DOHH2 (cell line): ENCODE measurements around the gene HMGCS1.

ENCODE experiments used
- H3F3A ChIP-seq: fragments of 200-600 bp; sonication (generic), shearing (Covaris generic); 2 replicates; pipeline ENCODE4 v1.6.0; 2016; ENCODE audit warnings: antibody characterized with exemption, mild to moderate bottlenecking; ENCODE audit not compliant: control insufficient read depth, insufficient read depth
- H3K27ac ChIP-seq: fragments of 200-600 bp; sonication (generic); 2 replicates; pipeline ENCODE4 v1.5.1; 2014; ENCODE audit warnings: low read depth, mild to moderate bottlenecking, low read length, moderate library complexity
- H3K27me3 ChIP-seq: fragments of 200-600 bp; sonication (generic); 2 replicates; pipeline ENCODE4 v1.6.1; 2014; ENCODE audit warnings: mild to moderate bottlenecking, low read length, mixed read lengths; ENCODE audit not compliant: control insufficient read depth
- H3K36me3 ChIP-seq: fragments of 200-600 bp; sonication (generic); 2 replicates; pipeline ENCODE4 v1.6.1; 2014; ENCODE audit warnings: mild to moderate bottlenecking, low read length, moderate library complexity, mixed read lengths; ENCODE audit not compliant: control insufficient read depth
- H3K4me1 ChIP-seq: fragments of 200-600 bp; sonication (generic); 2 replicates; pipeline ENCODE4 v1.6.1; 2014; ENCODE audit warnings: mild to moderate bottlenecking, low read length, mixed read lengths; ENCODE audit not compliant: control insufficient read depth
- H3K4me2 ChIP-seq: fragments of 200-600 bp; sonication (generic); 2 replicates; pipeline ENCODE4 v1.6.0; 2014; ENCODE audit warnings: mild to moderate bottlenecking, low read length, moderate library complexity
- H3K4me3 ChIP-seq: fragments of 200-600 bp; sonication (generic); 2 replicates; pipeline ENCODE4 v1.5.1; 2014; ENCODE audit warnings: mild to moderate bottlenecking, low read length, mixed read lengths
- H3K79me2 ChIP-seq: fragments of 200-600 bp; sonication (generic); 2 replicates; pipeline ENCODE4 v1.6.1; 2014; ENCODE audit warnings: mild to moderate bottlenecking, low read length, mixed read lengths; ENCODE audit not compliant: control insufficient read depth
- H3K9me2 ChIP-seq: fragments of 200-600 bp; sonication (generic); replicated peaks from 2 replicates; pipeline ENCODE4 v1.6.1; 2014; ENCODE audit warnings: mild to moderate bottlenecking, low read length, mixed read lengths; ENCODE audit not compliant: control insufficient read depth
- H3K9me3 ChIP-seq: fragments of 200-600 bp; sonication (generic); 2 replicates; pipeline ENCODE4 v1.6.1; 2014; ENCODE audit warnings: antibody characterized with exemption, low read length, mixed read lengths; ENCODE audit not compliant: control insufficient read depth, insufficient read depth
- H4K20me1 ChIP-seq: fragments of 200-600 bp; sonication (generic); 2 replicates; pipeline ENCODE4 v1.6.0; 2014; ENCODE audit warnings: low read depth, mild to moderate bottlenecking, antibody characterized with exemption, low read length, moderate library complexity; ENCODE audit not compliant: control insufficient read depth, insufficient read depth
- EZH2phosphoT487 ChIP-seq: fragments of 200-600 bp; sonication (generic); IDR thresholded peaks from 2 replicates; pipeline ENCODE4 v1.6.1; 2017; ENCODE audit warnings: borderline replicate concordance, mild to moderate bottlenecking, antibody characterized with exemption, low read length, moderate library complexity, mixed read lengths
- TF ChIP-seq, protein P1 (sequence below): fragments of 200-600 bp; sonication (generic); IDR thresholded peaks from one replicate; pipeline ENCODE4 v1.5.1; 2014; ENCODE audit warnings: antibody characterized with exemption, mild to moderate bottlenecking, low read depth, low read length; ENCODE audit not compliant: poor library complexity, severe bottlenecking

Gene HMGCS1

DNA sequence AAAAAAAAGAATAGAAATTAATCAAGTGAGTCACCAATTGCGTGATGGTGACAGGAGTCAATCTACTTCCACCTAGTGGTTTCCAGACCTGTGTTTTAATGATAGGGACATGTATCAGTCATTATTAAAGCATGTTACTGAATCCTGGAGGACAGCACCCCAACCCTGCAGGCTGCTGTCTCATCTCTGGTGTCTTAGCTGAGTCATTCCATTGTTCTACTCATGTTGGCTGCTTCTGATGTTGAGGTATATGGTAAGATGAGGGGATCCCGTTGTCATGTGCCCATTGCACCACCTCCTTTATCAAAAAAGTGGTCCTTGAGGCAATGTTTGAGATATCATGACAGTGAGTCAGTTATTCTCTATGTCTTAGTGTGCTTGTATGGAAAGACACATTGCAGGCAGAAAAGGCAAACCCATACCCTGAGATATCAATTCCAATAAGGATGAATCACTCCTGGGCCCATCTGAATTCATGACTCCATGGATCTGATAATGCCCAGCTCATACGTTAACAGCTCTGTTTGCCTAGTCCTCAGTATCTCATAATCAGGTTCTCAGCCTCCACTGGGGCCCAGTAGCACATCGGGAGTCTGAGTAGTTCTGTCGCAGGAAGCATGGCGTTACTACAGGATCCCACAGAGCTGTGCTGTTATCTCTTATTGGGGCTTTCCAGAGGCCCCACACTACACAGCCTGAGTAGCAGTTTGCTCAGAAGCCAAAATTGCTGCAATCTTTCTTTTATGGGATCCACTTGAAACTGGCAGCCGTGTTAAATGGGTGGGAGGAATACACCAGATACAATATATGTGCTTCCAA, 31.2 kb downstream of the HMGCS1 start:
- no peak overlapping the region for H3K27ac ChIP-seq
- H3K9me3 ChIP-seq: no peaks in the 10 kb centered on the region
- H3K27me3 ChIP-seq: no peaks in the 10 kb centered on the region
- H3K4me2 ChIP-seq: no peak overlapping the region
- TF ChIP-seq, protein P1, sequence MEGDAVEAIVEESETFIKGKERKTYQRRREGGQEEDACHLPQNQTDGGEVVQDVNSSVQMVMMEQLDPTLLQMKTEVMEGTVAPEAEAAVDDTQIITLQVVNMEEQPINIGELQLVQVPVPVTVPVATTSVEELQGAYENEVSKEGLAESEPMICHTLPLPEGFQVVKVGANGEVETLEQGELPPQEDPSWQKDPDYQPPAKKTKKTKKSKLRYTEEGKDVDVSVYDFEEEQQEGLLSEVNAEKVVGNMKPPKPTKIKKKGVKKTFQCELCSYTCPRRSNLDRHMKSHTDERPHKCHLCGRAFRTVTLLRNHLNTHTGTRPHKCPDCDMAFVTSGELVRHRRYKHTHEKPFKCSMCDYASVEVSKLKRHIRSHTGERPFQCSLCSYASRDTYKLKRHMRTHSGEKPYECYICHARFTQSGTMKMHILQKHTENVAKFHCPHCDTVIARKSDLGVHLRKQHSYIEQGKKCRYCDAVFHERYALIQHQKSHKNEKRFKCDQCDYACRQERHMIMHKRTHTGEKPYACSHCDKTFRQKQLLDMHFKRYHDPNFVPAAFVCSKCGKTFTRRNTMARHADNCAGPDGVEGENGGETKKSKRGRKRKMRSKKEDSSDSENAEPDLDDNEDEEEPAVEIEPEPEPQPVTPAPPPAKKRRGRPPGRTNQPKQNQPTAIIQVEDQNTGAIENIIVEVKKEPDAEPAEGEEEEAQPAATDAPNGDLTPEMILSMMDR: no peak
- no peak for TF ChIP-seq EZH2phosphoT487
- peaks cover 3% of the 10 kb centered on the region for H3F3A ChIP-seq
- H3K4me1 ChIP-seq: no peaks in the 10 kb centered on the region
- H3K9me2 ChIP-seq: no peaks in the 10 kb centered on the region
- H3K4me3 ChIP-seq: no peak overlapping the region
- H3K36me3 ChIP-seq: 0 out of 2 replicates have a peak, but pooled peaks cover 2% of the 10 kb centered on the region
- H3K79me2 ChIP-seq: no peaks in the 10 kb centered on the region
- H4K20me1 ChIP-seq: no peaks in the 10 kb centered on the region

- H3K4me1 ChIP-seq: no peaks in the 10 kb centered on the region
- H3K9me3 ChIP-seq: no peaks in the 10 kb centered on the region
- no peak overlapping the region for H3K27ac ChIP-seq
- H3K9me2 ChIP-seq: no peaks in the 10 kb centered on the region
- H3K36me3 ChIP-seq: no peaks in the 10 kb centered on the region
- H3F3A ChIP-seq: no peaks in the 10 kb centered on the region
- H3K4me2 ChIP-seq: no peak overlapping the region
- no peak for TF ChIP-seq EZH2phosphoT487
- TF ChIP-seq, protein P1: no peak
- no peak overlapping the region for H3K4me3 ChIP-seq
- no peaks in the 10 kb centered on the region for H4K20me1 ChIP-seq
- no peaks in the 10 kb centered on the region for H3K79me2 ChIP-seq
- peaks cover 9% of the 10 kb centered on the region; the same call in 1 of the 2 replicates for H3K27me3 ChIP-seq
Observed at GRCh38 chr5:43279548-43280274, 33.5 kb downstream of the HMGCS1 start.

DNA sequence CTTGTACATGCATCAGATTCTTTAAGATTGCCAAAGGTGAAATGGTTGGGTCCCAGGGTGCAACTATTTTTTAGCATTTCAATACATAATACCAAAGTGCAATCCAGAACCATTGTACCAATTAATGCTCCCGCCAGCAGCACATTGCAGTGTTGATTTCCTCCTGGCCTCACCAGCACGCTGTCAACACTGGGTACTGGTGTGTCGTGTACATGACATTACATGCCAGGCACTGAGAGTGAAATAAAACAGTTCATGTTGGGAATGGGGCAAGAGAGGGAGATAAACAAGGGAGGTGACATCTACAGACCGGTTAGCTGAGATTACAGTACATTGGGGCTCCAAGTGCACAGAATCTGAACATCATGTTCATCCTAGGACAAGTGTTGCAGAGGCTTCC, 37.8 kb downstream of the HMGCS1 start:
- Histone ChIP-seq H3K36me3 (no peaks in the 10 kb centered on the region), H3F3A (no peaks in the 10 kb centered on the region), H3K4me1 (no peaks in the 10 kb centered on the region), H3K9me3 (no peaks in the 10 kb centered on the region), H3K4me2 (no peak overlapping the region), H3K4me3 (no peak overlapping the region), H4K20me1 (no peaks in the 10 kb centered on the region), H3K27me3 (peaks cover 36% of the 10 kb centered on the region), H3K79me2 (no peaks in the 10 kb centered on the region), H3K27ac (no peak overlapping the region), H3K9me2 (no peaks in the 10 kb centered on the region)
- TF ChIP-seq, protein P1: no peak
- no peak for TF ChIP-seq EZH2phosphoT487
